ENCODE measurements around the gene JPH2.

GRCh38 chr20:44157061-44157460 lies 29.9 kb downstream of the JPH2 start:
- TF ChIP-seq CTCF (IDR thresholded peaks at IDR 0.05; ENCODE audit: insufficient read depth, low read length, poor library complexity, severe bottlenecking) (no peak), EZH2phosphoT487 (conservative IDR thresholded peaks at IDR 0.05; ENCODE audit: low read length) (no peak)

Data from SU-DHL-6 (cell line).